ENCODE measurements around the gene GRN. TPM values are rescaled to one million over a fixed set of nuclear protein-coding genes. Genes with fewer than 3 reads are reported as not detected.
A peak's percentile ranks its signal among the peaks of the same experiment; 100 is the strongest.

Gene GRN
- 100 to 1,000 TPM; 102 to 198 (median 110) TPM for polyA plus RNA-seq (ENCODE audit: low read depth in 6 of 6)

DNA sequence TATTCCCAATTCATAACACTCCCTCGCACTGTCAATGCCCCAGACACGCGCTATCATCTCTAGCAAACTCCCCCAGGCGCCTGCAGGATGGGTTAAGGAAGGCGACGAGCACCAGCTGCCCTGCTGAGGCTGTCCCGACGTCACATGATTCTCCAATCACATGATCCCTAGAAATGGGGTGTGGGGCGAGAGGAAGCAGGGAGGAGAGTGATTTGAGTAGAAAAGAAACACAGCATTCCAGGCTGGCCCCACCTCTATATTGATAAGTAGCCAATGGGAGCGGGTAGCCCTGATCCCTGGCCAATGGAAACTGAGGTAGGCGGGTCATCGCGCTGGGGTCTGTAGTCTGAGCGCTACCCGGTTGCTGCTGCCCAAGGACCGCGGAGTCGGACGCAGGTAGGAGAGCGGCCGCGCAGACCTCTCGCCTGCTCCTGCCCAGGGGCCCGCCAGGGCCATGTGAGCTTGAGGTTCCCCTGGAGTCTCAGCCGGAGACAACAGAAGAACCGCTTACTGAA is at the start of gene GRN:
GRN (plus strand) TSS at position 364 of the 515 bp plus-strand sequence. CDS start 3,863 bp downstream, outside the sequence.
- Mint-ChIP-seq H3K9me3 (no peaks in the 10 kb centered on the region), H3K27me3 (peaks cover 0 to 18% (median 7%) of the 10 kb centered on the region in 3 donors), H3K4me1 (peaks cover 45 to 57% (median 53%) of the 10 kb centered on the region in 3 donors), H3K4me3 (peak within 1 kb of the TSS; percentile 88 to 99 (median 96)), H3K36me3 (no peaks in the 10 kb centered on the region), H3K27ac (peak within 1 kb of the TSS; percentile 83 to 98 (median 94))
- DNase-seq (peak; percentile 85), ATAC-seq (ENCODE audit: low read depth in 2 of 2) (peak; percentile 65 to 68)

DNA sequence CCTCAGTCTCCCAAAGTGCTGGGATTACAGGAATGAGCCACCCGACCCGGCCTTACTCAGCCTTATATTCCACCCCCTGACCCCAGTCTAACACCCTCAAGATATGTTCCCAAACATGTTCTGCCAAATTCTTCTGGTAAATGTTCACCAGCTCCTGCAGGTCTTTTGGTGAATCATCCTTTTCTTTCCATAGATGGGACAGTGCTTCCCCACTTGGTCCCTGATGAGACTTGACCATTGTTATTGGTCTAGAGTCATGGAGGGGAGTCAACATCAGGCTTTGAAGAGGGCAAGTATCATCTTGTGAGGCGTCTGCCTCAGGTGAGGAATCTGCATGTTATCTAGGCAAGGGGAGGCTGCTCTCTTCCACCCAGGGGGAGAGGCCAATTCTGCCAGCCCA is 47.1 kb upstream of the GRN start:
- no peak for DNase-seq
- Mint-ChIP-seq H3K4me3 (no peak overlapping the region), H3K27ac (peak overlapping the region in 1 of 6 donors; percentile 44), H3K9me3 (no peaks in the 10 kb centered on the region), H3K27me3 (peaks cover 25 to 49% (median 26%) of the 10 kb centered on the region in 3 donors), H3K4me1 (no peaks in the 10 kb centered on the region), H3K36me3 (no peaks in the 10 kb centered on the region)
- ATAC-seq (ENCODE audit: low read depth in 2 of 2) = no peak

DNA sequence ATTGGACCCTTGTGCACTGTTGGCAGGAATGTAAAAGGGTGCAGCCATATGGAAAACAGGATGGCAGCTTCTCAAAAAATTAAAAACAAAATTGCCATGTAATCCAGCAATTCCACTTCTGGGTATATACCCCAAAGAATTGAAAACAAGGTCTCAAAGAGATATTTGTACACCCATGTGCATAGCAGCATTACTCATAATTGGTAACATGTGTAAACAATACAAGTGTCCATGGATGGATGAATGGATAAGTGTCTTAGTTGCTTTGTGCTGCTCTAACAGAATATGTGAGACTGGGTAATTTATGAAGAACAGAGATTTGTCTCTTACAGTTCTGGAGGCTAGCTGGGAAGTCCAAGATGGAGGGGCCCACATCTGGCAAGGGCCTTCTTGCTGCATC is 40.5 kb upstream of the GRN start:
- H3K4me1 Mint-ChIP-seq = peaks cover 18 to 21% (median 19%) of the 10 kb centered on the region in 3 donors
- ATAC-seq (ENCODE audit: low read depth in 2 of 2) (no peak), DNase-seq (no peak)
- no peak overlapping the region for H3K4me3 Mint-ChIP-seq
- H3K27me3 Mint-ChIP-seq = peaks cover 40 to 83% (median 47%) of the 10 kb centered on the region in 3 donors
- H3K27ac Mint-ChIP-seq = no peak overlapping the region
- H3K9me3 Mint-ChIP-seq = peaks cover 0 to 5% (median 0%) of the 10 kb centered on the region in 7 donors
- H3K36me3 Mint-ChIP-seq = no peaks in the 10 kb centered on the region

DNA sequence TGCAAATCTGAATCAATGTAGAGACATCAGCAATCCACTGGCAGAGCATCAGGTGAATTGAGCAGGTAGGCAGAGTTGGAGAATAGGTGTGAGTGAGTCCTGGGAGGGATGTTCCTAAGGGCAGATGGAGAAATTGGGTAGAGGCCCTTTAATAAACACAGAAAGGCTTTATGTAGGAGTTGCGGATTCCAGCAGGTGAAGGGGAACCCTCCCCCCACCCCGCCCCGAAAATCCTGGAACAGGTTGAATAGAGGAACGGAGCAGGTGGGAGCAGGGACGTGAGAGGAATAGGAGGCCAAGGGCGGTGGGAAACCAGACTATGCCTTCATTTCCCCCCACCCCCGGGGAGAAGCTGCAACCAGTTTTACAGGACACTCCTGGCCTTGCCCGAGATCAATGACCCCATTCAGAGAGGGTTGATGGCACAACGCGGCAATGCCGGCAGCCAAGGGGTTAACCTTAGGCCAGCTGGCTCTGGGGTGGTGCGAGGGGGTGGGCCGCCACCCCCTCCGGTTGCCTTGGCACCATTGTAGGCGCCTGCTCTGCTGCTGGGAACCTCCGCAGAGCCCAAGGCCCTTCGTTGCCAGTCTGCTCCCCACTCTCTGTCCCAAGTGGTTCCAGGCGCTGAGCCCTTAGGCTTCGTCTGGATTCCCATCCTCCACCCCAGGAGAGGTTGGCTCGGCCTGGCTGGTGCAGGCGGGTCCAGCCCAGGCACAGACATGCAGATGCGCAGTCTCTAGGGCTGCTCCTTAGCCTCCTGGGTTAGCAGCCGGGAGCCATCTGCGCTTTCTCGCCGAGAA is 37.5 kb upstream of the GRN start:
- H3K9me3 Mint-ChIP-seq = peaks cover 0 to 5% (median 0%) of the 10 kb centered on the region in 7 donors

DNA sequence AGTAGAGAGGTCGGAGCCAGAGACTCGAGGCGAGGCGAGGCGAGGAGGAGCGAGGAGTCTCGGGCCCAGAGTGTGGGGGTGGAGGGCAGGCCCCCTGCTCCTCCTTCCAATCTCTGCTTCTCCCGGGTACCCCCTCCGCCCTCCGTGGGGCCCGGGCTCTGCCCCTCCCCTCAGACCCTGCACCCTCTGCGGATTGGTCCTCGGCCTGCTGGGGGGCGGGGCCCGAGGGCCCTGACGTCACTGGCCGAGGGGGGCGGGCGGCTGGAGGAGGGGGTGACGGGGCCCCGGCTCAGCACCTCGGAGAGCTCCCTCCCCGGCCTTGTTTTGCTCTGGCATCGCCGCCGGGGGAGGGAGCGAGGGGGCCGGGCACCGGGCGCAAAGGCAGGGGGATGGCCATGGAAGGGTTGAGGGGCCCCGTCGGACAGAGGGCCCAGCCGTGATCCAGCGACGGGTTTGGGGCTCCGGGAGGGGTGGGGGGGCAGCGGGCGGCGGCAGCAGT is 36.7 kb upstream of the GRN start, which contains the start of gene RUNDC3A:
RUNDC3A (plus strand) TSS at position 282 of the 499 bp plus-strand sequence. CDS start 232 bp downstream, outside the sequence.
- peak within 1 kb of the TSS; percentile 21 to 89 (median 67) for H3K4me3 Mint-ChIP-seq
- H3K27me3 Mint-ChIP-seq = peaks cover 30 to 75% (median 59%) of the 10 kb centered on the region in 3 donors
- peaks cover 24 to 29% (median 25%) of the 10 kb centered on the region in 3 donors for H3K4me1 Mint-ChIP-seq
- no peaks in the 10 kb centered on the region for H3K36me3 Mint-ChIP-seq
- peak; percentile 82 for DNase-seq
- H3K27ac Mint-ChIP-seq = peak within 1 kb of the TSS in 1 of 6 donors; percentile 15
- peaks cover 0 to 5% (median 0%) of the 10 kb centered on the region in 7 donors for H3K9me3 Mint-ChIP-seq
- peak; percentile 89 to 91 for ATAC-seq (ENCODE audit: low read depth in 2 of 2)

More for the DNA sequence above, 37.5 kb upstream of the GRN start:
- Mint-ChIP-seq H3K4me1 (peaks cover 24 to 29% (median 25%) of the 10 kb centered on the region in 3 donors), H3K4me3 (peak overlapping the region in 6 of 8 donors; percentile 21 to 79 (median 61)), H3K36me3 (no peaks in the 10 kb centered on the region), H3K27me3 (peaks cover 35 to 75% (median 53%) of the 10 kb centered on the region in 3 donors), H3K27ac (peak overlapping the region in 1 of 6 donors; percentile 58)
- DNase-seq = no peak
- ATAC-seq (ENCODE audit: low read depth in 2 of 2) = peak; percentile 11 to 12

DNA sequence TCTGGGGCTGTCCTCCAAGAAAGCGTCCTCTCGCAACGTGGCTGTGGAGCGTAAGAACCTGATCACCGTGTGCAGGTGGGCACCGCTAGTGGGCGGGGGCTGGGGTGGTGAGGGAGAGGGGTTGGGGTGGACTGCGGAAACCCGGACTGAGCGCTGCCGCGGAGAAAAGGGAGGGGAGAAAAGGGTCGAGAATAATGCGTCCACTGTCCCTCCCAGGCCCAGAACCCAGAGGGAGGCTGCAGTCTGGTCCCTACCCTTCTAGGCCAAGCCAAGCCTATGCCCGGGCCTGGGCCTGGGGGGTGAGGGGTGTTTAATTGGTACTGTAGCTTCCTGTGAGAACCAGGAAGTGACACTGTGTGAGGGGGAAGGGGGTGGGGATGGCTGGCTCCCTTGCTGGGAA is 36.2 kb upstream of the GRN start:
- ATAC-seq (ENCODE audit: low read depth in 2 of 2) = peak; percentile 13 to 20
- Mint-ChIP-seq H3K4me1 (peaks cover 24 to 29% (median 25%) of the 10 kb centered on the region in 3 donors), H3K4me3 (peak overlapping the region; percentile 21 to 89 (median 62)), H3K27ac (no peak overlapping the region), H3K27me3 (peaks cover 30 to 75% (median 63%) of the 10 kb centered on the region in 3 donors), H3K36me3 (no peaks in the 10 kb centered on the region), H3K9me3 (peaks cover 0 to 5% (median 0%) of the 10 kb centered on the region in 7 donors)
- DNase-seq = no peak

DNA sequence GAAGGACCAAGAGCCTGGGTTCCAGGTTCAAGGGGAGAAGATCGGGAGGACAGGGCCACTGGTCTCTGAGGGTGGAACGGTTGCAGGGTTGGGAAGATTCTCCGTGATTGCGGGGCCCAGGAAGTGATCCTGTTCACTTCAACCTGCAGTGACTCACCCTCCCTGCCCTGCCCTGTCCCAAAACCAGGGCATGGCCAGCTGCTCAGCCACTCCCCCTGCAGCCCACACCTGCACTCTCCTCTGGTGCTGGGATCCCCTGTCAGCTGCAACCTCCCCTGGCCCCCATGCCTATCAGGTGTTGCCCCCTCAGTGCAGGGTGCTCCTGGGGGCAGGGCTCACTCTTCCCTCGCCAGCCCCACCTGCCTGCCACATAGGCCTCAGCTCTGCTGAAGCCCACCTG is 35.6 kb upstream of the GRN start:
- Mint-ChIP-seq H3K27me3 (peaks cover 33 to 77% (median 68%) of the 10 kb centered on the region in 3 donors), H3K9me3 (peaks cover 0 to 5% (median 0%) of the 10 kb centered on the region in 7 donors), H3K36me3 (no peaks in the 10 kb centered on the region), H3K4me3 (peak overlapping the region in 7 of 8 donors; percentile 21 to 72 (median 62)), H3K4me1 (peaks cover 24 to 29% (median 27%) of the 10 kb centered on the region in 3 donors), H3K27ac (peak overlapping the region in 2 of 6 donors; percentile 15 to 72)
- ATAC-seq (ENCODE audit: low read depth in 2 of 2) (no peak), DNase-seq (no peak)

DNA sequence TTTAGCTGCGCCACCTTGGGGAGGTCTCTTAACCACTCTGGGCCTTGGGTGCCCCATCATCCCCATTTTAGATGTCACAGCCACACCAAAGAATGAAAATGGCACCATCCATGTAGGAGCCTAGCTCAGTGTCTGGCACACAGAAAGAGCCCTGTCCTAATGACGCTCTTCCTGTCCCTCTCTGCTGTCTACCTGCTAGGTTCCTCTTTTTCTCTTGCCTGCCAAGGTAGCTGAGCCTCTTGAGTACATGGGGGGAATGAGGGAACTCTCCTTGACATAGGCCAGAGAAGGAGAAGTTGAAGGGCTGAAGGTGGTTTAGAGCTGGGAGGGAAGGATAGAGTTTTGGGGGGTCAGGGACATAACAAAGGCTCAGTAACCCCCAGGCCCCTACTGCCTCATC is 34.9 kb upstream of the GRN start:
- peaks cover 0 to 5% (median 0%) of the 10 kb centered on the region in 7 donors for H3K9me3 Mint-ChIP-seq
- H3K27ac Mint-ChIP-seq = no peak overlapping the region
- no peaks in the 10 kb centered on the region for H3K36me3 Mint-ChIP-seq
- ATAC-seq (ENCODE audit: low read depth in 2 of 2) (peak in 1 of 2 donors; percentile 10), DNase-seq (no peak)
- peaks cover 27 to 73% (median 61%) of the 10 kb centered on the region in 3 donors for H3K27me3 Mint-ChIP-seq
- H3K4me3 Mint-ChIP-seq = peak overlapping the region in 3 of 8 donors; percentile 43 to 62 (median 56)
- H3K4me1 Mint-ChIP-seq = peaks cover 24 to 29% (median 27%) of the 10 kb centered on the region in 3 donors

DNA sequence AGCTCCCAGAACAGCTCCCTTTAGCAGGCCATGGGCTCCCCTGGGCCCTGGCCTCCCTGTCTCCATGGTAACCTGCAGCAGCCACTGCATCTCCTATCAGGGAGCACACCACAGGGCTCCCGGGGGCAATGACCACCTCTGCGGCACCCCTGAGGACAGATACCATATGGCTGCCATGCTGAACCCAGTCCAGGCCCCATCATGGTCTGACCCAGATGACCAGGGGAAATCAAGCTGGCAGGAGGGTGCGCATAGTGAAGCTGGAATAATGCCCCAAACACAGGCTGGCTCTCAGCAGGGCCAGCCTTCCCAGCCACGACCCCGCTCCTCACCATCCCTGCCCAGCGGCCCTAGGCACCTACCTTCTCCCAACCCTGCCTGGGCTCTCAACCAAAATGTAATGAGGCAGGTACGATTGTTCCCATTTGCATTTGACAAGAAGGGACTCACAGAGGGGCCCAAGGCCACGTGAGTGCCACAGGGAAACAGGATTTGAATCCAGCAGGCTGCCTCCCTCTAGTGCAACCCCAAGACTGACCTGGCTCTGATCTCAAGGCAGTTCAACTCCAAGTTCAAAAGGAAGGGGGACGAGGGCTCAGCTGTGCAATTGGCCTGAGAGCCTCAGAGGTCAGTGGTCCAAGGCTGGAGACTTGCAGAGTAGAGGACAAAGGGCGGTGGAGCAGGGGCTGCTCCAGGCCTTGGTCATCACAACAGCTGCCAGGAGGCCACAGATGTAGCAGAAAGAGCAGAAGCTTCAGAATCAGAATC is 34.3 kb upstream of the GRN start:
- Mint-ChIP-seq H3K4me3 (peak overlapping the region in 3 of 8 donors; percentile 13 to 56 (median 47)), H3K36me3 (no peaks in the 10 kb centered on the region), H3K9me3 (peaks cover 0 to 5% (median 0%) of the 10 kb centered on the region in 7 donors), H3K27ac (no peak overlapping the region), H3K4me1 (peaks cover 29 to 32% (median 30%) of the 10 kb centered on the region in 3 donors), H3K27me3 (peaks cover 29 to 71% (median 65%) of the 10 kb centered on the region in 3 donors)
- DNase-seq = no peak
- no peak for ATAC-seq (ENCODE audit: low read depth in 2 of 2)

DNA sequence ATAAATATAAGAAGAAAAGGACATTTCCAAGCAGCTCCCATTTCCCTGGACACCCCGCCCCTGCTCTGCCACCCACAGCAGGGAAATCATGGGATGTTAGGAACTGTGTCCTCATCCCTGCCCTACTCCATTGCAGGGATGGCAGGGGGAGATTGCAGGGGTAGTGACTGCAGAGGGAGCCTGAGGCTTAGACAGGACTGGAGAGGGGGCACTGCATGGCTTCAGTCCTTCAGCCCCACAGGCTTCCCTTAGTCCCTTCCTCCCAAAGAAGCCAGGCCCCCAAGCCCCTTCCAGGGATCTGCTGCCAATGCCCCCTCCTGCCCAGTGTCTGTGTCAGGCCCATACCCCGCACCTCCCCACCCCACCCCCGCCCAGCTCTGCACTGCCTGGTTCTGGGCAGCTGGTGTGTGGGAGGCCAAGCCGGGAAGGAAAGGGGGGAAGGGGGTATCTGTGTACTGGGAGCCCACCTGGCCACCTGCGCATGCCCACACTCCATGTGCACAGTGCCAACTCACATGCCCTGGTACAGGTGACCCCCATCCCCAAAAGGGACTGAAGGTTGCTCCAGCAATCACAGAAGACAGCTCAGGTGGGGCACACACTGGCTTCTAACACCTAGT is 33.4 kb upstream of the GRN start:
- Mint-ChIP-seq H3K4me1 (peaks cover 36 to 38% (median 38%) of the 10 kb centered on the region in 3 donors), H3K4me3 (no peak overlapping the region), H3K27me3 (peaks cover 30 to 71% (median 65%) of the 10 kb centered on the region in 3 donors), H3K9me3 (peaks cover 0 to 2% (median 0%) of the 10 kb centered on the region in 7 donors), H3K27ac (no peak overlapping the region), H3K36me3 (no peaks in the 10 kb centered on the region)
- ATAC-seq (ENCODE audit: low read depth in 2 of 2) (no peak), DNase-seq (no peak)

DNA sequence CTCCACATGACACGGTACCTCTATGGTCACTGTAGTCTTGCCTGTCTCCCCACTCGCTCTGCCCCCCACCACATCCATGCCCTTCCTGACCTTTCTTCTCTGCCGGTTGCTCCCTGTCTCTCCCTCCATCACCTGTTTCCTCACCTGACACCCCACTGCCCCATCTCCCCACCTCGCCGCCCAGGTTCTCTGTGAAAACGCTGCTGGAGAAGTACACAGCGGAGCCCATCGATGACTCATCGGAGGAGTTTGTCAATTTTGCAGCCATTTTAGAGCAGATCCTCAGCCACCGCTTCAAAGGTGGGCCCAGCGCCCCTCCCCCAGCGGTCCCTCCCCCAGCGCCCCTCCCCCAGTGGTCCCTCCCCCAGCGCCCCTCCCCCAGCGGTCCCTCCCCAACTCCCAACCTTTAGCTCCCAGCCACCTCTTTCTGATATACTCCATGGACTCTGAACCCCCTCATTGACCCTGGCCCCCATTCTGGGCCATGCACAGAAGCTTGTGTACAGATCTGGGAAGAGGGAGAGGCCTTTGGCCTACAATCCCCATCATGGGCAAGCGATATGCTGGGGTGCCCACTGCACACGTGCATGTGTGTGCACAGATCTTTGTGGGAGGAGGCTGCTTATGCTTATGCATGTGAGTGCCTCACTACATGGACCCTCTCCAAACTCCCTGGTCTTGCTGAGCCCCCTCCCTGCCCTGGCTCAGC is 32.6 kb upstream of the GRN start:
- Mint-ChIP-seq H3K4me1 (peaks cover 32 to 38% (median 36%) of the 10 kb centered on the region in 3 donors), H3K27ac (peak overlapping the region in 1 of 6 donors; percentile 59), H3K4me3 (no peak overlapping the region), H3K36me3 (peaks cover 0 to 3% of the 10 kb centered on the region in 2 donors), H3K9me3 (peaks cover 0 to 2% (median 0%) of the 10 kb centered on the region in 7 donors), H3K27me3 (peaks cover 30 to 71% (median 63%) of the 10 kb centered on the region in 3 donors)
- no peak for ATAC-seq (ENCODE audit: low read depth in 2 of 2)
- no peak for DNase-seq

DNA sequence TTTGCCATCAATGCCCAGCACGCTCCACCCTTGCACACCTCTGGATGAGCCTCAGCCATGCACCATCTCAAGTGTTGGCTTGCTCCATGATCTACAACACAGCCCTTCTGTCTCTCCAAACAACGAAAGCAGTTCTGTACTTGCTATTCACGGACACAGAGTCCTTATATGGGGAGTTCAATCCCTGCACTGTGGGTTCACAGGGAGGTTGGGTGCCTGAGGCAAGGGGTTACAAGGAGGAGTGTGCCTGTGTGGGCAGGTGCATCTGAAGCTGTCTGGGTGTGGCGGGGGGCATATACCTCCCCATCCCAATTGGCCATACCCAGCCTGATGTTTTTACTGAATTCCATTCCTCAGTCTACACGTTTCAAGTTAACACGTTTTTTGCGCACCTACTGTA is 31.1 kb upstream of the GRN start:
- H3K27me3 Mint-ChIP-seq = peaks cover 32 to 77% (median 67%) of the 10 kb centered on the region in 3 donors
- H3K36me3 Mint-ChIP-seq = peaks cover 0 to 5% of the 10 kb centered on the region in 2 donors
- H3K4me1 Mint-ChIP-seq = peaks cover 25 to 31% (median 31%) of the 10 kb centered on the region in 3 donors
- H3K27ac Mint-ChIP-seq = peak overlapping the region in 2 of 6 donors; percentile 60 to 71
- H3K9me3 Mint-ChIP-seq = peaks cover 0 to 2% (median 0%) of the 10 kb centered on the region in 7 donors
- DNase-seq = no peak
- ATAC-seq (ENCODE audit: low read depth in 2 of 2) = no peak
- H3K4me3 Mint-ChIP-seq = peak overlapping the region in 6 of 8 donors; percentile 54 to 72 (median 66)
